Measurements from ENCODE around the gene GAS7.

The GAS7 gene

DNA sequence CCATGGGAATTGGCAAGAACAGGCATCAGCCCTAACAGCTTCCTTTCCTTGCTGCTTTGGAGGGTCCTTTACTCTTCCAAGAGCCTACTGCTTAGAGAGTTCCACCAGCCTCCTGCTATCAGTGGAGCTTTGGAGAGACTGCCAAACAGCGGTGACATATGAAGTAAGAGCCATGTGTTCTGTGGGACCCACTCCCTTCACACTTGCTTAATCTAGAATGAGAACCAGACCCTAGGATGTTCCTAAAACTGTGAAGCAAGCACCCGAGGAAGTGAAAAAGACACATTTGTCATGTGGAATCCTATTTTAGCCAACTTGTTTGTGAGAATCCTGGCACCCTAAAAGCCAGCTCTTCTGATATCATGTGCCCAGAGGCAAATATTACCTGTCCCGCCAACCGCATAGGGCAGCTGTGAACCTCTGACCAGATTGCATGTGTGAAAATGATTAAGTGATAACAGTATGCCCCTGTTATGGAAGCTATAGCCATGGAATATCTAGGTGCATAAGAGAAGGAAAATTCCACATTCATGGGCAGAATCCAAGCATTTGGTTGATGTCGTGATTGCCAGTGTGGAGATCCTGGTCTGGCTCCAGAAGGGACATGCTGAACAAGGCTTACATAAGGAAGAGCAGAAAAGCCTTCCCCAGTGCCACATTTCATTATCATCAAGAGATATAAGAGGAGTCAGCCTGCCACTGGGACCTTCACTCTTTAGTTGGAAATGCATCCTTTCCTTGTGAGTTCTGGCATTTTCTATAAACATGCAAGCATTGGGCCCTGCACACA is 312.1 kb downstream of the GAS7 start:
- no peak for DNase-seq (ENCODE audit: low read depth)

- no peak for DNase-seq (ENCODE audit: low read depth)
Observed at GRCh38 chr17:9883451-9883850, 315.0 kb downstream of the GAS7 start.

- DNase-seq (ENCODE audit: low read depth) = no peak
Observed at GRCh38 chr17:9880582-9880999, 317.8 kb downstream of the GAS7 start.

DNA sequence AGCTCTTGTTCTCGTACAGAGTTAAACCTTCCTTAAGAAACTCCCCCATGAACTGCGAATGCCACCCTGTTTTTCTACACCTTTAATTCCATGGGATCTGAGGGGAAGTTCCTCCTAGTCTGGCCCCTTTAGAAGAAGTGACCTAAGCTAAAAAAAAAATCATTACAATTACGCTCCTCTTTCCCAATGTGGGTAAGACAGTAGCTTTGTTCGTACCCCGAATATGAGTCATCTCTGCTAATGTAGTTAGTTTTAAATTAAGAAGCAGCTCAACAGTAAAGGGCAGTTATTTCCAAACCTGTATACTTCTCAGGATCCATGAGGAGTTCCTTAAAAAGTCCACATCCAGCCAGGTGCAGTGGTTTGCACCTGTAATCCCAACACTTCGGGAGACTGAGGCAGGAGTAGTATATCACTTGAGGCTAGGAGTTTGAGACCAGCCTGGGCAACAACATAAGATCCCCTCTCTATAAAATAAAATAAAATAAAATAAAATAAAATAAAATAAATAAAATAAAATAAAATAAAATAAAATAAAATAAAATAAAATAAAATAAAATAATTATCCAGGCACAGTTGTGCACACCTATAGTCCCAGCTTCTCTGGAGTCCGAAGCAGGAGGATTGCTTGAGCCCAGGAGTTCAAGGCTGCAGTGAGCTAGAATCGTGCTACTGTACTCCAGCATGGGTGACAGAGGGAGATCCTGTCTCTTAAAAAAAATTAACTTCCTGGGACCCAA is 319.4 kb downstream of the GAS7 start:
- DNase-seq (ENCODE audit: low read depth) = no peak

DNA sequence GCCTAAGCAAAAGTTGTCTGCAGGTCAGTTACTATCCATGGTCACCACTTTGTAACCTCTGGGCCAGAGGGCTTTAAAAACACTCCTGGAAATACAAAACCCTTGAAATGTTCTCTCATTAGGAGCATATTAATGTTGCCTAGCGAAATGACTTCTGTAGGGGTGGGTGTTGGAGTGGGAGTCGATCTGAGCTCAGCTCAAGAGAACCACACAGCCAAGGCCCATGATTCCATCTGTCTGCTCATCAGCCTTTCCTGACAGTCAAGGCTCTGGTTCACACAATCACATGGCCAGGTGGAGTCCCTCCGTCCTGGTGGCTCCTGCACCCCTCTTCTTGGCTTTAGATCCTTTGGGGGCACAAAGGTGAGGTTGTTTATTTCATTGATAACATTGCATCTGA is 320.1 kb downstream of the GAS7 start:
- no peak for DNase-seq (ENCODE audit: low read depth)

- no peak for DNase-seq (ENCODE audit: low read depth)
Observed at GRCh38 chr17:9875441-9875840, 323.0 kb downstream of the GAS7 start.

DNA sequence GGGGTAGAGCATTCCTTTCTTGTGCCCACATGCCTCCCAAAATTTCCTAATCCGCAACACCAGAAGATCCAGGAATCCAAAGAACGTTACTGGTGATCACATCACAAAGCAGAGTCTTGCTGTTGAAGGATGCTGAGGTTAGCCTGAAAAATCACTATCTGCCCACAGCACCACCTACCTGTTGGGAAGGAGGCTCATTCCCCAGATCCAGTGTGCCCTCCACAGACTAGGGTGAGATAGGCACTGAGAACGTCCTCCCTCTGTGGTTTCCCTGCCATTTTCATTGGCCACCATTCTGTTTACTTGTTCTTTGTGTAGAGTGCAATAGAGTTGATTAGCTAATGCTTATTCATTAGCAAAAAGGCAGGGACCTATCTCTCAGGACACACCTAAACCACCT is 323.7 kb downstream of the GAS7 start:
- DNase-seq (ENCODE audit: low read depth) = no peak

DNA sequence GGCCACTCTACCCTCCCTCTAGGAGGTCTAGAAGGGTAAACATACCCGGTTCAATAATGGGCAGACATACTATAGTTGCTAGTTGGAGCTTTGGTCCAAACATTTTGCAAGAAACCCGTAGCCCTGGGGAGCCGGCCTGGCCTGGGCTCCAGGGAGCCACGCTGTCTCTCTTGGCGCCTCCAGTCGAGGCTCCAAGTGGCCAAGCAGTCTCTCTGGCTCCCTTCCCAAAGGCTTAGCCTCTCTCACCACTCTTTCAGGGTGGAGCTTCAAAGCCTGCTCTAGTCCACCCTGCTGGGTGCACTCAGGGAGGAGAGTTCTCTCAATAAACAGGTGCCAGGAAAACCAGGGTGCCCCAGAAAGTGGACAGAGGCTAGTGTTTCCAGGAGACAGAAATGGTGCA is 325.6 kb downstream of the GAS7 start:
- DNase-seq (ENCODE audit: low read depth) = no peak

DNA sequence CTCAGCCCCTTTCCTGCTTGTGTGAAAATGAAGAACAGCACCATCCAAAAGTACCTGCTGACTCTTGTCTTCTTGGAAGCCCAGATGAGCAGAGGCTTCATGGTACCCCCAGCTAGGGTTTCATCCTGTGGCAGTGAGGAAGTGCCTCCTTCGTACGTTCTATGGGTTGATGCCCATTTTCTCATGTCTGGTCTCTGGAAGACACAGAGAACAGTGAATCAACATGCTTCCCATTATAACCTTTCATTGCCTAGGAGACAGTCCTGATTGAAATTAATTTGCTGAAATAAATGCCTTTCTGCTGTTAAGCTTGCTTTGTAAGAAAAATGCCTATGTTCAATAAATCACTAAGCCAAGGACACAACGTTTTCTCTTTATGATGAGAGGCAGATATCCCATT is 329.9 kb downstream of the GAS7 start:
- no peak for DNase-seq (ENCODE audit: low read depth)

- DNase-seq (ENCODE audit: low read depth) = no peak
Observed at GRCh38 chr17:9865586-9865985, 332.8 kb downstream of the GAS7 start.

- DNase-seq (ENCODE audit: low read depth) = no peak
Observed at GRCh38 chr17:9862949-9863348, 335.5 kb downstream of the GAS7 start.

DNA sequence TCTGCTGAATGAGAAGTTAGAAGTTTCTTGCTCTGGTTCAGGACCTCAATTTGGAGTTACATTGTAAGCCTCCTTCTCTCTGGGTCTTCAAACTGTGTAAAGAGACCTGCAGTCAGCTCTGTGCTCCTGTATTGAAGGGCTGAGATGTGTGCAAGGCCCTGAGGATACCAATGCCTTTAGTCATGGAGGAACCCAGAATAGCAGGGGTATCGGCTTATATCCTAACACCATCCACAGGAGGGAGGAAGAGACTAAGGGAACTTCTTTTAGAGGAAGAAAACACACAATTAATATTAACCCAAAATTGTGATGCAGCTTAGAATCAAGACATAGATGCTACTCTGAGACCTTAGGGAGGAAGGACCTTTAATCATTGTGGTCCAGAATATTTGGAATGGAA is 336.2 kb downstream of the GAS7 start:
- DNase-seq (ENCODE audit: low read depth) = no peak

GRCh38 chr17:9860851-9861250 is 337.6 kb downstream of the GAS7 start:
- no peak for DNase-seq (ENCODE audit: low read depth)
